Measurements from ENCODE around the gene MROH8.

The MROH8 gene

DNA sequence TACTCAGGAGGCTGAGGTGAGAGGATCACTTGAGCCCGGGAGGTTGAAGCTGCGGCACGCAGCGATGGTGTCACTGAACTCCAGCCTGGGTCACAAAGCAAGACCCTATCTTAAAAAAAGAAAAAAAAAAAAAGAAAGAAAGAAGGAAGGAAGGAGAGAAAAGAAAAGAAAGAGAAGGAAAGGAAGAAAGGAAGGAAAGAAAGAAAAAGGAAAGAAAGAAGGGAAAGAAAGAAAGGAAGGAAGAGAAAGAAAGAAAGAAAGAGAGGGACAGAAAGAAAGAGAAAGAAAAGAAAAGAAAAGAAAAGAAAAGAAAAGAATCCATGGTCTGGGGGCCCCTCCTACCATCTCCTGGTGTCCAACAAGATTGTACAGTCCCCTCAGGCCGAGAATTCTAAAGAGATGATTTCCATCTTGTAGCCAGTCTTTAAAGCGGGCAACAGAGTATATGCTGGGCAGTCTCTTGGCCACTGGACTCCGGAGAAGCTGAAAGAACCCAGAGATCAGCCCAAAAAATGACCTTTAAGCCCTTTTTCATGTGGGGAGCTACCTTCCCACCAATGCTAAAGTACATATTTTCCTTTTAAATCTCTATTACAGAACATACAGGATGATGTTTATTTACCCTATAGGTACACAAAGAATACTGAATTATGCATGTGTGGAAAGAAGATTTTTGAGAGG, 59.9 kb downstream of the MROH8 start:
- no peaks in the 10 kb centered on the region for H3K27me3 ChIP-seq (ENCODE audit: insufficient read depth, poor library complexity, severe bottlenecking)
- no peak overlapping the region for H3K4me3 ChIP-seq (replicated peaks; ENCODE audit: insufficient read depth, low read length)
- TF ChIP-seq GABPA (IDR thresholded peaks at IDR 0.05; ENCODE audit: low read depth): no peak
- TF ChIP-seq, protein P1, sequence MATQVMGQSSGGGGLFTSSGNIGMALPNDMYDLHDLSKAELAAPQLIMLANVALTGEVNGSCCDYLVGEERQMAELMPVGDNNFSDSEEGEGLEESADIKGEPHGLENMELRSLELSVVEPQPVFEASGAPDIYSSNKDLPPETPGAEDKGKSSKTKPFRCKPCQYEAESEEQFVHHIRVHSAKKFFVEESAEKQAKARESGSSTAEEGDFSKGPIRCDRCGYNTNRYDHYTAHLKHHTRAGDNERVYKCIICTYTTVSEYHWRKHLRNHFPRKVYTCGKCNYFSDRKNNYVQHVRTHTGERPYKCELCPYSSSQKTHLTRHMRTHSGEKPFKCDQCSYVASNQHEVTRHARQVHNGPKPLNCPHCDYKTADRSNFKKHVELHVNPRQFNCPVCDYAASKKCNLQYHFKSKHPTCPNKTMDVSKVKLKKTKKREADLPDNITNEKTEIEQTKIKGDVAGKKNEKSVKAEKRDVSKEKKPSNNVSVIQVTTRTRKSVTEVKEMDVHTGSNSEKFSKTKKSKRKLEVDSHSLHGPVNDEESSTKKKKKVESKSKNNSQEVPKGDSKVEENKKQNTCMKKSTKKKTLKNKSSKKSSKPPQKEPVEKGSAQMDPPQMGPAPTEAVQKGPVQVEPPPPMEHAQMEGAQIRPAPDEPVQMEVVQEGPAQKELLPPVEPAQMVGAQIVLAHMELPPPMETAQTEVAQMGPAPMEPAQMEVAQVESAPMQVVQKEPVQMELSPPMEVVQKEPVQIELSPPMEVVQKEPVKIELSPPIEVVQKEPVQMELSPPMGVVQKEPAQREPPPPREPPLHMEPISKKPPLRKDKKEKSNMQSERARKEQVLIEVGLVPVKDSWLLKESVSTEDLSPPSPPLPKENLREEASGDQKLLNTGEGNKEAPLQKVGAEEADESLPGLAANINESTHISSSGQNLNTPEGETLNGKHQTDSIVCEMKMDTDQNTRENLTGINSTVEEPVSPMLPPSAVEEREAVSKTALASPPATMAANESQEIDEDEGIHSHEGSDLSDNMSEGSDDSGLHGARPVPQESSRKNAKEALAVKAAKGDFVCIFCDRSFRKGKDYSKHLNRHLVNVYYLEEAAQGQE (IDR thresholded peaks at IDR 0.05; ENCODE audit: insufficient replicate concordance, low read depth): no peak
- TF ChIP-seq, protein P2, sequence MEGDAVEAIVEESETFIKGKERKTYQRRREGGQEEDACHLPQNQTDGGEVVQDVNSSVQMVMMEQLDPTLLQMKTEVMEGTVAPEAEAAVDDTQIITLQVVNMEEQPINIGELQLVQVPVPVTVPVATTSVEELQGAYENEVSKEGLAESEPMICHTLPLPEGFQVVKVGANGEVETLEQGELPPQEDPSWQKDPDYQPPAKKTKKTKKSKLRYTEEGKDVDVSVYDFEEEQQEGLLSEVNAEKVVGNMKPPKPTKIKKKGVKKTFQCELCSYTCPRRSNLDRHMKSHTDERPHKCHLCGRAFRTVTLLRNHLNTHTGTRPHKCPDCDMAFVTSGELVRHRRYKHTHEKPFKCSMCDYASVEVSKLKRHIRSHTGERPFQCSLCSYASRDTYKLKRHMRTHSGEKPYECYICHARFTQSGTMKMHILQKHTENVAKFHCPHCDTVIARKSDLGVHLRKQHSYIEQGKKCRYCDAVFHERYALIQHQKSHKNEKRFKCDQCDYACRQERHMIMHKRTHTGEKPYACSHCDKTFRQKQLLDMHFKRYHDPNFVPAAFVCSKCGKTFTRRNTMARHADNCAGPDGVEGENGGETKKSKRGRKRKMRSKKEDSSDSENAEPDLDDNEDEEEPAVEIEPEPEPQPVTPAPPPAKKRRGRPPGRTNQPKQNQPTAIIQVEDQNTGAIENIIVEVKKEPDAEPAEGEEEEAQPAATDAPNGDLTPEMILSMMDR (IDR thresholded peaks at IDR 0.05; ENCODE audit: insufficient read depth, low read length): no peak
- H3K27ac ChIP-seq (replicated peaks): no peak overlapping the region
- DNase-seq (ENCODE audit: low read depth in 1 of 2, low spot score in 1 of 2): no peak

DNA sequence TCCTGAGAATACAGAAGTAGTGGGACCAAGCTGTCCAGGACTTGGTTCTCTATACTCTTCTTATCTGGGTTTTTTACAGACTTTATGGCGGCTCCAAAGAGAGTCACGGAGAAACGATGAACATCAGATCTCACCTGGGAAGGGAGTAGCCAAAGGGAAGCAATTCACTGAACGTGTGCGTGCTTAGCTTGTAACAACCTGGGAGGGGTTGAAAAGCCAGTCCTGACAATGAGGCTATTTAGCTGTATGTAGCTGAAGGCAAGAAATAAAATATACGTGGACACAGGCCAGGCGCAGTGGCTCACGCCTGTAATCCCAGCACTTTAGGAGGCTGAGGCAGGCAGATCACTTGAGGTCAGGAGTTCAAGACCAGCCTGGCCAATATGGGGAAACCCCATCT, 65.3 kb downstream of the MROH8 start:
- H3K27me3 ChIP-seq (ENCODE audit: insufficient read depth, poor library complexity, severe bottlenecking): no peaks in the 10 kb centered on the region
- no peak overlapping the region for H3K4me3 ChIP-seq (replicated peaks; ENCODE audit: insufficient read depth, low read length)
- no peak overlapping the region for H3K27ac ChIP-seq (replicated peaks)
- no peak for TF ChIP-seq SPI1 (IDR thresholded peaks at IDR 0.05; ENCODE audit: borderline replicate concordance, low read depth)
- TF ChIP-seq, protein P2 (IDR thresholded peaks at IDR 0.05; ENCODE audit: insufficient read depth, low read length): no peak
- TF ChIP-seq GABPA (IDR thresholded peaks at IDR 0.05; ENCODE audit: low read depth): no peak
- TF ChIP-seq POLR2AphosphoS5 (IDR thresholded peaks at IDR 0.05; ENCODE audit: low read depth): no peak
- TF ChIP-seq, protein P1 (IDR thresholded peaks at IDR 0.05; ENCODE audit: insufficient replicate concordance, low read depth): no peak
- DNase-seq (ENCODE audit: low read depth in 1 of 2, low spot score in 1 of 2): no peak

DNA sequence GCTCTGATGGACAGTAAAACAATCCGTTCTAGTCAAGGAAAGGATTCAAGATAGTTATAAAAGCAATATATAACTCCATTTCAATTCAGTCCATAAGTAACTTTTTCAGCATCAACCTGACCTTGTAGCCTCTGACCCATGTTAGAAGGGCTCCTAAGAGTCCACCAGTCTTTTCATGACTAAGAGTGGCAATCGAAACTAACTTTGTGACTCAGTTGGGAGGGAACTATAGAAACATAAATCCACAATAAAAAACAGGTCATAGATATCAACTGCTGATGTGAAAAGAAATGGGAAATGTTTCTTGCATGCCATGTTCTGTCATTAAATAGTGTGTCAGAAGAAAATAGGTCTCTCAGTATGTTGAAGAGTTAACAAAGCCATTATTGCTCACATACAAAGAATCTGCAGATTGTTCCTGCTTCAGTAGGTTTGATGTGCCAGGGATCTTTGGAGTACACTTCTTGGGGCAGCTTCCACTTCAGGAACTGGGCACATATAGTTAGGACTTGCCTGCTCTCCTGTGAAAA, 67.4 kb downstream of the MROH8 start:
- TF ChIP-seq POLR2AphosphoS5 (IDR thresholded peaks at IDR 0.05; ENCODE audit: low read depth) (no peak), SPI1 (IDR thresholded peaks at IDR 0.05; ENCODE audit: borderline replicate concordance, low read depth) (no peak), GABPA (IDR thresholded peaks at IDR 0.05; ENCODE audit: low read depth) (no peak)
- TF ChIP-seq, protein P2 (IDR thresholded peaks at IDR 0.05; ENCODE audit: insufficient read depth, low read length): no peak
- TF ChIP-seq, protein P1 (IDR thresholded peaks at IDR 0.05; ENCODE audit: insufficient replicate concordance, low read depth): no peak
- Histone ChIP-seq H3K27me3 (ENCODE audit: insufficient read depth, poor library complexity, severe bottlenecking) (no peaks in the 10 kb centered on the region), H3K4me3 (replicated peaks; ENCODE audit: insufficient read depth, low read length) (no peak overlapping the region), H3K27ac (replicated peaks) (no peak overlapping the region)
- no peak for DNase-seq (ENCODE audit: low read depth in 1 of 2, low spot score in 1 of 2)

All from HL-60 (cell line).